OCI-M2 (cell line): ENCODE results near the gene LEPROT.

Experiments used
- DNase-seq: peaks from one replicate; lab custom pipeline; 2025; ENCODE audit not compliant: unreplicated experiment; lab: John Stamatoyannopoulos, UW

Gene LEPROT

GRCh38 chr1:65471861-65472332 lies 51.4 kb downstream of the LEPROT start:
- no peak for DNase-seq

- DNase-seq: no peak
These were observed 55.9 kb downstream of the LEPROT start for GRCh38 chr1:65476327-65476726.

- no peak for DNase-seq
These were observed 57.2 kb downstream of the LEPROT start for GRCh38 chr1:65477414-65478378.

GRCh38 chr1:65478379-65479026 lies 58.0 kb downstream of the LEPROT start:
- DNase-seq: no peak

- no peak for DNase-seq
These were observed 59.2 kb downstream of the LEPROT start for GRCh38 chr1:65479554-65480204.

- no peak for DNase-seq
These were observed 60.4 kb downstream of the LEPROT start for GRCh38 chr1:65480684-65481405.

- DNase-seq: no peak
These were observed 63.7 kb downstream of the LEPROT start for GRCh38 chr1:65483993-65484754.
